HG03342 (cell line): ENCODE results near the gene ETS2.
A peak's percentile ranks its signal among the peaks of the same experiment; 100 is the strongest.

ENCODE experiments used
- ATAC-seq: cut with Tn5 transposase; IDR thresholded peaks from one replicate; pipeline ENCODE4 v1.9.1; 2021; ENCODE audit warnings: mild to moderate bottlenecking, moderate library complexity; ENCODE audit not compliant: unreplicated experiment

The ETS2 gene

GRCh38 chr21:38777015-38777414 lies 28.7 kb upstream of the ETS2 start:
- ATAC-seq: no peak

DNA sequence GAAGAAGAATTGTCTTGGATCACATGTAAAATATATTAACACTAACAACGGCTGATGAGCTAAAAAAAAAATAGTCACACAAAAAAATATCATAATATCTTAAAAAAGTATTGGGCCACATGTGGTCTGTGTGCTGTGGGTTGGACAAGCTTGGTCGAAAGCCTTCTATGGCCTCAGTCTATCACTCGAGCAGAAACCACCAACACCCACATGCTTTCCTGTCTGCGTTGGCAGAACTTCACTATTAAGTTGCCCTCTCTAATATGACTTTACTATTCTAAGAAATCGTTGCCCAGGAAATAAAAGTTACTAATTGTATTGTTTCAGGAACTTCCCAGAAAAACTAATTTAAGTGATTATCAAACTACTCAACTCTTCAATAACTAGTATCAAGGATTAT lies 28.2 kb upstream of the ETS2 start:
- no peak for ATAC-seq

DNA sequence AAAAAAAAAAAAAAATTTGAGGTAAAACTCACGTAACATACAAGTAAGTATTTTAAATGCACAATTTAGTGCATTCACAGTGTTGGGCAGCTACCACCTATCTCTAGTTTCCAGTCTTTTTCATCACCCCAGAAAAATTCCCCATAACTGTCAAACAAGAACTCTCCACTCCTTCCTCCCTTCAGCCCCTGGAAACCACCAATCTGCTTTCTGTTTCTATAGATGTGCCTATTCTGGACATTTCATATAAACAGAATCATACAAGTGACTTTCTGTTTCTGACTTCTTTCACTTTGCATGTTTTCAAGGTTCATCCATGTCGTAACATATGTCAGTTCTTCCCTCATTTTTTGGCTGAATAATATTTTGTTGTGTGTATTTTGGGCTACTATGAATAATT lies 24.9 kb upstream of the ETS2 start:
- ATAC-seq: peak; percentile 80

DNA sequence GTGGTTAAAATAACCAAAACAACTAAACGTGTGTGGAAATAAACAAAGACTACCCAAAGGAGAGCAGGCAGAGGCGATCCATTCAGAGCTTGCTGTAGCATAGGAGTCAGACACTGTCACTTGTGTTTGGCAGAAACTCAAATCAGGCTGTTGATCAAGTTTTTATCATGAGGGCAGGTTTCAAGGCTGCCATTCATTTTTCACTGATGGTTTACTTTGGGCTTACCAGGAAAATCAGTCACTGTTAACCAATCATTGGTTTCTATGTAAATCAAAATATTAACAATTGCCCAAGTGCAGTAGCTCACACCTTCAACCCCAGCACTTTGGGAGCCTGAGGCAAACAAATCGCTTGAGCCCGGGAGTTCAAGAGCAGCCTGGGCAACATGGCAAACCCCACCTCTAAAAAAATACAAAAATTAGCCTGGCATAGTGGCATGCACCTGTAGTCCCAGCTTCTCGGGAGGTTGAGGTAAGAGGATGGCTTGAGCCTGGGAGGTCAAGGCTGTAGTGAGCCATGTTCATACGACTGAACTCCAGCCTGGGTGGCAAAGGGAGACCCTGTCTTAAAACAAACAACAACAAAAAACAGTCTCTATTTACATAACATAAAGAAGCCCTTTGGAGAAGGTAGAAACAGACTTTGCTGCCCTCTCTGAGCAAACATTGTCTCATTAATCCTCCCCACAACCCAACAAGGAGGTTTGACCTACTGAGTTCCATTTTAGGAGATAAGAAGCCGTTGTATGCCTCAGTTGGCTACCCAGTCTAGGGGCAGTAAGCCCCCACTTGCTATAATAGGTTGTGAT lies 21.1 kb upstream of the ETS2 start:
- no peak for ATAC-seq

DNA sequence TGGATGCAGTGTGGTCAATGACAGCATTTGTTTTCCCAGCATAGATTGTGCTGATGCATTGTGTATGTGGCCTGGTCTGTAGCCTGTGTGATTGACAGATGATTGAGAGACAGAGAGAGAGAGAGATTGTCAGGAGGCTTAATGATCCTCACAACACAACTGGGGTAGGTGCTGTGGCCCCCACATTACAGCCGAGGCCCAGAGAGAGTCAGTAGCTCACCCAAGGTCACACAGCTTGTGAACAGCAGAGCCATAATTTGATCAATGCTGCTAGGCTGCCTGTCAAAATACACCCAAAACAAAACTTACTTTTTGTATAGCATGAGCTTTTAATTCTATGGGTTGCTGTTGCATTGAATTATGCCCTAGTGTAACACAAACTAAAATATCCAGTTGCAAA lies 20.2 kb upstream of the ETS2 start:
- no peak for ATAC-seq

- ATAC-seq: no peak
Measured at GRCh38 chr21:38787016-38787415, 18.7 kb upstream of the ETS2 start.

- no peak for ATAC-seq
Measured at GRCh38 chr21:38787461-38788274, 18.1 kb upstream of the ETS2 start.

- no peak for ATAC-seq
Measured at GRCh38 chr21:38788275-38788905, 17.3 kb upstream of the ETS2 start.

GRCh38 chr21:38789275-38789674 lies 16.5 kb upstream of the ETS2 start:
- no peak for ATAC-seq

GRCh38 chr21:38790059-38790458 lies 15.7 kb upstream of the ETS2 start:
- ATAC-seq: no peak

- no peak for ATAC-seq
Measured at GRCh38 chr21:38790961-38791360, 14.8 kb upstream of the ETS2 start.

DNA sequence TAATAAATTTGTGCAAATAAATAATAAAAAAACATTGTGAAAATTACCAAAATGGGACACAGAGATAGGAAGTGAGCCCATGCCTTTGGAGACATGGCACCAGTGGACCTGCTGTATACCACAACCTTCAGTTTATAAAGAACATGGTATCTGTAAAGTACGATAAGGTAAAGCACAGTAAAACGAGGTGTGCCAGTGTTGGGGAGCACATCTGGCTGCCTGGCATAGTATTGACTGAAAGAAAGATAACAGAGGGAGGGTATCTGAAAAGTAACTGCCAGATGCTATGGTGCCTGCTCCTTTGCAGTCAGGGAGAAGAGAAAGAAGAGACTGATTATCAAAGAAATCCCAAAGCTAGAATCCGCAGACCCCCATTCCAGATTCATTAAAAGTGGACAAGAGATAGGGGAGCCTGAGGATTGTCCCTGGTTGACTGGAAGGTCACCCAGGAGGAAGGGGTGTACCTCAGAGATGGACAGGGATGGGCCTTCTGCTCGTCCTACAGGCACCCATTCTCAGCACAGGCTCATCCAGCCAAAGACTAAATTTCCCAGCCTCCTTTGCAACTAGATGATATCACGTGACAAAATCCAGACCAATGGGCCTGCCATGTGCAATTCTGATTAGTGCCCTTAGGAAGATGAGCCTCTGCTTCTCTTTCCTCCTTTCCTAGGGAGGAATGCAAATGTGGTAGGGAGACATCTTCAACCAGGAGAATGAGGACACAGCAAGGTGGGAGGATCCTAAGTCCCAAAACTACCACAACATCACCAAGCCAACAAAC lies 12.9 kb upstream of the ETS2 start:
- ATAC-seq: no peak

GRCh38 chr21:38793926-38794713 lies 11.6 kb upstream of the ETS2 start:
- ATAC-seq: no peak

DNA sequence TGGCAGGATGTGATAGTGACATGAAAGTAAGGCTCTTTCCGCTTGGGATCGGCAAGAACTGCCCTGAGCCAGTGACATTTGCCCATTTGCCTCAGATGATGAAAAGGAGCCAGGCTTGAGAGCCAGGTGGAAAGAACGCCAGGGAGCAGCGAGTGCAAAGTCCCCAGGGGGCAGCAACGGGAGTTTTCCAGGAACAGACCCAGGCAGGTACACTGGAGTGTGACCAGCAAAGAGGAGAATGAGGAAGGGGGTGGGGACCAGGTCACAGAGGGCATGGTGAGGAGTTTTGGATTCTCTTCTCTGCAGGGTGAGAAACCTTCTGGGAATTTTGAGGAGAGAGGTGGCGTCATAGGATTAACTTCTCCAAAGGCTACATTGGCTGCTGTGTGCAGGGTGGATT lies 10.8 kb upstream of the ETS2 start:
- no peak for ATAC-seq

DNA sequence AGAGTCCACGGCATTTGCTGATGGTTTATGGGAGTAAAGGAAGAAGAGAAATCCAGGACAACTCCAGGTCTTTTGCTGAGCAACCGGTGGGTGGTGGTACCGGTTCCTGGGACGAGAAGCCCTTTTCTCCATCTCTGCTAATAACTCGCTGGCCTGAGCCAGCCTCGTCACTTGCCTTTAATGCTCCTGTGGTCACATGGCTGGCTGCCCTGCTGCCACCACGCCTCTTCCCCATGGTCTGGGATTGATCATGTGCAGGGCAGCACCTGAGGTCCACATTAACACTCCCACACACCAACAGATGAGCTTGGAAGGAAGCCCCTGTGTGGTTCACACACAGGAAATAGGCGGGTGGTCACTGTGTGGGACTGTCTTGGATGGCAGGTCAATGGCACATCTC lies 10.3 kb upstream of the ETS2 start:
- ATAC-seq: no peak

GRCh38 chr21:38796424-38796823 lies 9.3 kb upstream of the ETS2 start:
- ATAC-seq: no peak

DNA sequence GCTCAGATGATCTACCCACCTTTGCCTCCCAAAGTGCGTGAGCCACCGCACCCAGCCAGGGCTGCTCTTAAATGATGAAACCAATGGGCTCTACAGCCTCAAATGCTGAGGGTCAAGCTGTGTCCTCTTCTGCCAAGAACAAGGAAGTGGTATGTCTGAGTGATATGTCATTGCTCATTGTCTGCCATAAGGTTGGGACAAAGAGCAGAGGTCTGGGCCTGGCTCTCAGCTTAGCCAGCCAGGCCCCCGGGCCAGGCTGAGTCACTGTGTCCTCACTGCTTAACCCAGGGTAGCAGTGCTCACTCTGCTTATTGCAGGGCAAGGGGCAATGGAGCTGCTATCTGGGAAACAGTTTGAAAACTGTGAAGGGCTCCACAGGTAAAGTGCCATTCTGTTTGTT lies 8.3 kb upstream of the ETS2 start:
- ATAC-seq: no peak

DNA sequence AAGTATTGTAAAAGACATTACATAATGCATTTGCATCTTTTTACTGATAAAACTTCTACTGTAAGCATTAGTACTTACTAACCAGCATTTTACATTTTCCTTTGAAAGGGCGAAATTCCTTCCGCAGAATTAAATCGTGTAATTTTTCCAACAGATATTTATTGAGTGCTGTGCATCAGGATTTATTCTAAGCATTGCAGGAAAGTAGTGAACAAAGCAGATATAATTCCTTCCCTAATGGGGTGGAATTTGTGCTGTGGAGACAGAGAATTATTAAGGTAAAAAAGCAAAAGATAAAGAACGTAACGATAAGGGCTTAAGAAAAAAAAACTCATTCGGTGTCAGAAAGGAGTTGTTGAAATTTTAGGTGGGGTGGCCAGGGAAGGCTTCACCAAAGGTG lies 7.6 kb upstream of the ETS2 start:
- no peak for ATAC-seq

GRCh38 chr21:38798481-38798882 lies 7.2 kb upstream of the ETS2 start:
- no peak for ATAC-seq

DNA sequence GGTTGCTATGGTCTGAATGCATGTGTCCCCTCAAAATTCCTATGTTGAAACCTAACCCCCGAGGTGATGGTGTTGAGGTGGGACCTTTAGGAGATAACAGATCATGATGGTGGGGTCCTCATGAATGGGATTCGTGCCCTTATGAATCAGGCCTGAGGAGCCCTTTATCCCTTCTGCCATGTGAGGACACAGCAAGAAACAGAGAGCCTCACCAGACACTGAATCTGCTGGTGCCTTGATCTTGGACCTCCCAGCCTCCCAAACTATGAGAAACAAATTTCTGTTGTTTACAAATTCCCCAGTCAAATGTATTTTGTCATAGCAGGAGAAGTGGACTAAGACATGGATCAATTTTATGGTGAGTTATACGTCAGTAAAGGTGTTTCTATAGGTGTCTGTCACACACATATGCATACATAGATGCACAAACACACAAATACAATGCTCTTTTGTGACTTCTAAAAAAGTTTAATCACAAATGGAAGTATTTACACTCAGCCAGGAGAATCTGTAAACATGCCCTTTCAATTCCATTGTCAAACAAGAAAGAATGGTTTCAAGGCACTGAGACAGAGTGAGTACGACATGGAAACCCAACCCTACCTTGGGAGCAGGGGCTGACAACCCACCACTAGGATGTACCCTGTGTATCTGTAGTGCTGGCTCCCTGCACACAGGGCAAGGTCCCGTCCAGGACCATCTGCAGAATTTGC lies 5.5 kb upstream of the ETS2 start:
- ATAC-seq: no peak
